Mucosa of descending colon (tissue), 3 donors: ENCODE data around the gene AP2A1. TPM values are rescaled to one million over a fixed set of nuclear protein-coding genes. Genes with fewer than 3 reads are reported as not detected.

Source experiments
- ATAC-seq: fragments of 200-7000 bp; cut with Tn5 transposase; one replicate; pipeline ENCODE4 v1.9.1; 2020; ENCODE audit warnings: mild to moderate bottlenecking, moderate library complexity
- DNase-seq, 3 donors: peaks; one replicate each; pipeline ENCODE4 v3.0.0-alpha.2; 2020
- H3K36me3 ChIP-seq: fragments of 200-600 bp; one replicate; pipeline ENCODE4 v1.8.0; 2021; ENCODE audit warnings: low read depth, mild to moderate bottlenecking
- H3K4me1 ChIP-seq: fragments of 200-600 bp; one replicate; pipeline ENCODE4 v1.8.0; 2021; ENCODE audit warnings: low read depth, mild to moderate bottlenecking
- H3K4me3 ChIP-seq: fragments of 200-600 bp; one replicate; pipeline ENCODE4 v1.8.0; 2021; ENCODE audit warnings: mild to moderate bottlenecking
- H3K9me3 ChIP-seq: fragments of 200-600 bp; one replicate; pipeline ENCODE4 v1.8.0; 2021; ENCODE audit warnings: mild to moderate bottlenecking
- intact Hi-C, 2 donors: fragments of 100-400 bp; cut with DNase I in 1 of 2; cut with micrococcal nuclease in 1 of 2; formaldehyde crosslinking; loops; one replicate each; pipeline versions ENCODE4 v1.11.0 to v1.11.1; 2022; cut with DNase I, micrococcal nuclease
- total RNA-seq, 3 donors: library from RNA; stranded (reverse); fragmentation: NEBNext Ultra II Directional in 2 of 3; extraction: Animal tissue kit (Norgen Biotek cat#: 25700) in 2 of 3; gene quantifications; one replicate each; pipeline versions ENCODE4 v1.2.1 to v1.2.4, GENCODE V29; 2021 to 2023
- TF ChIP-seq, protein P1 (sequence below): fragments of 200-600 bp; IDR thresholded peaks from one replicate; pipeline ENCODE4 v1.8.0; 2022; ENCODE audit warnings: antibody characterized with exemption, mild to moderate bottlenecking
- donor health status: DM: no; HTN: no; CAD: no; lungs with moderate emphysema.
- donor health status: DM: no; HTN: no; CAD: no.
- donor health status: DM: no; HTN: yes; CAD: no.

AP2A1 gene
- total RNA-seq, 3 donors from 2014 or later: 73.6 to 84.8 (median 82.5) TPM

DNA sequence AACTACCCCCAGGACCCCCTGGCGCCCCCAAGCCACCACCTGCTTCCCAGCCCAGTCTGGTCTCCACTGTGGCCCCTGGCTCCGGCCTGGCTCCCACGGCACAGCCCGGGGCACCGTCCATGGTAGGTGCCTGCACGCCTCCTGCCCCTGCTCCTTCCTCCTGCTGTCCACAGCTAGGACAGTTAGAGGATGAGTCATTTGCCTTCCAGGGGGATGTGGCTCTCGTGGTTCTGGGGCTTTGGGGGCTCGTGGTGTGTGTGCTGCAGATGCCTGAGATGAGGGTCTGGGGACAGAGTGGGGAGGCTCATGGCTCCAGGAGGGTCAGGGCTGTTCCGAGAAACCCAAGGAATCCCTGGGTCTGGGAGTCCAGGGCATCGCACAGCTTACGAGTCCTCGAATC is 64.0 kb downstream of the AP2A1 start:
- TF ChIP-seq, protein P1, sequence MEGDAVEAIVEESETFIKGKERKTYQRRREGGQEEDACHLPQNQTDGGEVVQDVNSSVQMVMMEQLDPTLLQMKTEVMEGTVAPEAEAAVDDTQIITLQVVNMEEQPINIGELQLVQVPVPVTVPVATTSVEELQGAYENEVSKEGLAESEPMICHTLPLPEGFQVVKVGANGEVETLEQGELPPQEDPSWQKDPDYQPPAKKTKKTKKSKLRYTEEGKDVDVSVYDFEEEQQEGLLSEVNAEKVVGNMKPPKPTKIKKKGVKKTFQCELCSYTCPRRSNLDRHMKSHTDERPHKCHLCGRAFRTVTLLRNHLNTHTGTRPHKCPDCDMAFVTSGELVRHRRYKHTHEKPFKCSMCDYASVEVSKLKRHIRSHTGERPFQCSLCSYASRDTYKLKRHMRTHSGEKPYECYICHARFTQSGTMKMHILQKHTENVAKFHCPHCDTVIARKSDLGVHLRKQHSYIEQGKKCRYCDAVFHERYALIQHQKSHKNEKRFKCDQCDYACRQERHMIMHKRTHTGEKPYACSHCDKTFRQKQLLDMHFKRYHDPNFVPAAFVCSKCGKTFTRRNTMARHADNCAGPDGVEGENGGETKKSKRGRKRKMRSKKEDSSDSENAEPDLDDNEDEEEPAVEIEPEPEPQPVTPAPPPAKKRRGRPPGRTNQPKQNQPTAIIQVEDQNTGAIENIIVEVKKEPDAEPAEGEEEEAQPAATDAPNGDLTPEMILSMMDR: no peak
- H3K36me3 ChIP-seq: peaks cover 10% of the 10 kb centered on the region
- no peak overlapping the region for H3K4me3 ChIP-seq
- intact Hi-C loops: no loop called here
- DNase-seq: no peak
- ATAC-seq: no peak
- H3K9me3 ChIP-seq: no peaks in the 10 kb centered on the region
- no peaks in the 10 kb centered on the region for H3K4me1 ChIP-seq

DNA sequence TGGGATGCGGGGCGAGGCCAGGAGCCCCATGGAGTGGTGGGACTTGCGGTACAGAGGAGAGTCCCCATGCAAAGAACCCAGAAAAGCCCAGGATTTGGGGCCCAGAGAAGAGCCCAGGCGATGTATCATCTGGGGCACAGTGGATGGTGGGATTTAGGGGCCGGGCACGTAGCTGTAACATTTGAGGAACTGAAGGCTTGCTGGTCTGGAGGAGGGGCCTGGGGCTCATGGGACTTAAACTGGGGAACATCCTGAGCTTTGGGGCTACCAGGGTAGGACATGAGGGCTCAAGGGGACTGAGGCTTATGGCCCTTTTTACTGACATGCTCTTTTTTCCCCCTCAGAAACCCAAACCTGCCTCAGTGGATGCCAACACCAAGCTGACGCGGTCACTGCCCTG is 64.8 kb downstream of the AP2A1 start:
- TF ChIP-seq, protein P1: no peak
- H3K9me3 ChIP-seq: no peaks in the 10 kb centered on the region
- H3K36me3 ChIP-seq: peaks cover 10% of the 10 kb centered on the region
- no peaks in the 10 kb centered on the region for H3K4me1 ChIP-seq
- no peak for ATAC-seq
- intact Hi-C loops: no loop called here
- DNase-seq: no peak
- H3K4me3 ChIP-seq: no peak overlapping the region

DNA sequence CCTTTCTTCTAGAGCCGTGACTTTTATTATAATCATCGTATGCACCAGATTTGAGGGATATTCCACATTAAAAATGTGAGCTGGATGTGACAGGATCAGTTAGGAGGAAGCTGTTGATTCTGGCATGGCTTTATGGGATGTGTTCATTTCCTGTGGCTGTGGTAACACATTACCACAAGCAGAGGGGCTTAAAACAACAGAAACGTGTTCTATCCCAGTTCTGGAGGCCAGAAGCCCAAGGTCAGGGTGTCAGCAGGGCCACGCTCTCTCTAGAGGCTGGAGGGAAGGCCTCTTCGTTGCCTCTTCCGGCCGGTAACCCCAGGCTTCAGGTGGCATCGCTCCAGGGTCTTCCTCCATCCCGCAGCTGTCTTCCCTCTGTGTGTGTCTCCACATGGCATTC is 65.8 kb downstream of the AP2A1 start:
- H3K9me3 ChIP-seq: no peaks in the 10 kb centered on the region
- intact Hi-C loops: no loop called here
- TF ChIP-seq, protein P1: no peak
- no peak overlapping the region for H3K4me3 ChIP-seq
- DNase-seq: no peak
- no peak for ATAC-seq
- H3K36me3 ChIP-seq: peaks cover 10% of the 10 kb centered on the region
- H3K4me1 ChIP-seq: no peaks in the 10 kb centered on the region

DNA sequence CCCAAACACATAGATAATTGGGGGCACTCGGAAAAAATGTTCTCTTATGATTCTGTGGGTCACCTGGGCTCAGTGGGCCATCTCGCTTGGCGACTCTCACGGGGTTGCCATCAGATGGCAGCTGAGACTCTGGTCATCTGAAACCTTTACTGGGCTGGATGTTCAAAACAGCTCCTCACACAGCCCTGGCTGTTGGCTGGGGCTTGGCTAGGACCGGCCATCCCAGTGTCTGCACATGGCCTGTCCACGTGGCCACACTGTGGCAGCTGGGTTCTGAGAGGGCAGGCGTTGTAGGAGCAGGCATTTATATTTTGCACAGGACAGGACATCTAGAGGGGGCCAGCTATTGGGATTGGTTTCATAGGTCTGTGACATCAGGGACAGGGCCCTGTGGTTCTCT is 66.8 kb downstream of the AP2A1 start:
- Histone ChIP-seq H3K36me3 (peaks cover 6% of the 10 kb centered on the region), H3K4me1 (no peaks in the 10 kb centered on the region), H3K9me3 (no peaks in the 10 kb centered on the region), H3K4me3 (no peak overlapping the region)
- ATAC-seq: no peak
- DNase-seq: no peak
- intact Hi-C loops: no loop called here
- TF ChIP-seq, protein P1: no peak

DNA sequence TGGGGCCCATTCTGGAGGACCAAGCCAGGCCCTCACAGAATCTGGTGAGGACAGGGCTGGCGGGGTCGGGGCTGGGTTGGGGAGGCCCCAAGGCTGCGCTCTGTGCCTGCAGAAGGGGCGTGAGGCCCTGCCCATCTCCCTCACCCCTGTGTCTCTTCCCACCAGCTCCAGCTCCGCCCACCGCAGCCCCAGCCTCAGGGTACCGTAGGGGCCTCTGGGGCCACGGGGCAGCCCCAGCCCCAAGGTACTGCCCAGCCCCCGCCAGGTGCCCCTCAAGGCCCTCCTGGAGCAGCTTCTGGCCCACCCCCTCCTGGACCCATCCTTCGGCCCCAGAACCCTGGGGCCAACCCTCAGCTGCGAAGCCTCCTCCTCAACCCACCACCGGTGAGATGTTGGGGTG is 68.8 kb downstream of the AP2A1 start:
- no peak for DNase-seq
- Histone ChIP-seq H3K36me3 (peaks cover 6% of the 10 kb centered on the region), H3K4me1 (no peaks in the 10 kb centered on the region), H3K9me3 (no peaks in the 10 kb centered on the region), H3K4me3 (no peak overlapping the region)
- intact Hi-C loops: no loop called here
- no peak for ATAC-seq
- TF ChIP-seq, protein P1: no peak
